ENCODE results near the gene HELT.

The HELT gene

DNA sequence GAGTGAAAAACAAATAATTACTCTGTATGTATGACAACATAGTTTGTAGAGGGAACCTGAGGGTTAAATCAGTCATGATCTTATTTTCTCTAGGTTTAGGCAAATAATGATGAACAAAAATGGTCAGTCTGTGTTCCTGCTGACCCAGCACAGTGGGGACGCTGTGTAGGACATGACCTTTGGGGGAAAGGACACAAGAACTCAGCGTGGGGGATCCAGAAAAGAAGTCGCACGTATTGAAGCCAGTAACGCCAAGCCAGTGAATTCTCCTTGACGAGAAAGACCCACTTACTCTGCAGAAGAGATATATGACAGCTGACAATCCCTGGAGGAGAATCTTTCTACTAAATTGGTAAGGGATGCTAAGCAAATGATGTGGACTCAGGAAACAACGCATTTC is 36.6 kb downstream of the HELT start:
- no peaks in the 10 kb centered on the region for H3K36me3 ChIP-seq (ENCODE audit: control insufficient read depth in 5 of 5, insufficient read depth in 5 of 5, low read length in 5 of 5)
- H3K27me3 ChIP-seq (ENCODE audit: control insufficient read depth in 5 of 5, insufficient read depth in 4 of 5, low read length in 5 of 5) = peaks cover 0 to 5% (median 0%) of the 10 kb centered on the region in 5 donors
- H3K4me1 ChIP-seq (ENCODE audit: control insufficient read depth in 5 of 5, insufficient read depth in 5 of 5, low read length in 5 of 5) = no peaks in the 10 kb centered on the region
- no peak overlapping the region for H3K9ac ChIP-seq (ENCODE audit: low read length in 5 of 5)
- H3K9me3 ChIP-seq (ENCODE audit: control insufficient read depth in 5 of 5, low read length in 5 of 5) = no peaks in the 10 kb centered on the region
- no peak overlapping the region for H3K4me3 ChIP-seq (ENCODE audit: low read depth in 1 of 5, low read length in 5 of 5)
- H3K27ac ChIP-seq (ENCODE audit: low read depth, low read length) = no peak overlapping the region

DNA sequence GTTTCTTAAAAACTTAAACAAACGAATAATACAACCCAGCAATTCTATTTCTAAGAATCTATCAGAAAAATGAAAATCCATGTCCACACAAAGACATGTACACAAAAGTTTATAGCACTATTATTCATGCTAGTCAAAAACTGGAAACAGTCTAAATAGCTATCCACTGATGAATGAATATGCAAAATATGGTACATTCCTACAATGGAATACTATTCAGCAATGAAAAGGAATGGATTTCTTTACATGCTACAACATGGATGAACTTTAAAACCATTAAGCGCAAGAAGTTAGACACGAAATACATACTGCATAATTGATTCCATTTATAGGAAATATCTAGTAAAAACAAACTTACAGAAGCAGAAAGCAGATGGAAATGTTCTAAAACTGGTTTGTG is 43.3 kb downstream of the HELT start:
- Histone ChIP-seq H3K4me3 (ENCODE audit: low read depth in 1 of 5, low read length in 5 of 5) (no peak overlapping the region), H3K36me3 (ENCODE audit: control insufficient read depth in 5 of 5, insufficient read depth in 5 of 5, low read length in 5 of 5) (no peaks in the 10 kb centered on the region), H3K27ac (ENCODE audit: low read depth, low read length) (no peak overlapping the region), H3K27me3 (ENCODE audit: control insufficient read depth in 5 of 5, insufficient read depth in 4 of 5, low read length in 5 of 5) (no peaks in the 10 kb centered on the region), H3K9ac (ENCODE audit: low read length in 5 of 5) (no peak overlapping the region), H3K4me1 (ENCODE audit: control insufficient read depth in 5 of 5, insufficient read depth in 5 of 5, low read length in 5 of 5) (no peaks in the 10 kb centered on the region), H3K9me3 (ENCODE audit: control insufficient read depth in 5 of 5, low read length in 5 of 5) (peaks cover 0 to 3% (median 0%) of the 10 kb centered on the region in 5 donors)

DNA sequence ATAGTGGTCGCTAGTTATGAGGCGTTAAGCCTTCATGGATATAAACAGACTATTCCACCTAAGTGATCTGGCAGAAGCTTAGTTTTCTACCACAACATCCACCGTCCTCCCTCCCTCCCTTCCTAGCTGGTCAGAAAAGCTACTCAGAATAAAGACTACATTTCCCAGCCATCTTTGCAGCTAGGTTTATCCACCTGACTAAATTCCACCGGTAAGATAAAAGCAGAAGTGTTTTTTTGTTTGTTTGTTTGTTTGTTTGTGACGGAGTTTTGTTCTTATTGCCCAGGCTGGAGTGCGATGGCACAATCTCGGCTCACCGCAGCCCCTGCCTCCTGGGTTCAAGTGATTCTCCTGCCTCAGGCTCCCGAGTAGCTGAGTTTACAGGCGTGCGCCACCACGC is 44.3 kb downstream of the HELT start:
- H3K36me3 ChIP-seq (ENCODE audit: control insufficient read depth in 5 of 5, insufficient read depth in 5 of 5, low read length in 5 of 5) = no peaks in the 10 kb centered on the region
- H3K4me3 ChIP-seq (ENCODE audit: low read depth in 1 of 5, low read length in 5 of 5) = no peak overlapping the region
- no peaks in the 10 kb centered on the region for H3K27me3 ChIP-seq (ENCODE audit: control insufficient read depth in 5 of 5, insufficient read depth in 4 of 5, low read length in 5 of 5)

DNA sequence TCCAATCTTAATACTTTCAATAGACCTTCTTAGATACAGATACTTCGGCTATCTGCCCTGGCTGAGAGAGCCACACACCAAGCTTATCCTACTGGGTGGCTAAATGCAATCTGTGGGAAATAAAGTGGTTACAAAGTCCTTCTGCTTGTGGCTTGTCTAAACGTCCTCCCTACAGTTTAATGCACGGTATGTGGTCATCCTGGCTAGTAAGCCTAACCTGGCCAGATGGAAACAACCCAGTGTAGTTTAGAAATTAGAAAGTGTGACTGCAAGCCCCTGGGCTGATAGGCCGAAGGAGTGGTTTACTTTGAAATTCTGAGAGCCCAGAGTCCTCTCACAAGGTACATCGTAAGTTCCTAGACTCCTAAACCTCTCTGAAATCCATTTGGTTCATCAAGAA is 47.9 kb downstream of the HELT start:
- H3K9ac ChIP-seq (ENCODE audit: low read length in 5 of 5) = no peak overlapping the region
- no peaks in the 10 kb centered on the region for H3K27me3 ChIP-seq (ENCODE audit: control insufficient read depth in 5 of 5, insufficient read depth in 4 of 5, low read length in 5 of 5)
- H3K27ac ChIP-seq (ENCODE audit: low read depth, low read length) = no peak overlapping the region
- H3K4me1 ChIP-seq (ENCODE audit: control insufficient read depth in 5 of 5, insufficient read depth in 5 of 5, low read length in 5 of 5) = peaks cover 0 to 2% (median 0%) of the 10 kb centered on the region in 5 donors
- H3K36me3 ChIP-seq (ENCODE audit: control insufficient read depth in 5 of 5, insufficient read depth in 5 of 5, low read length in 5 of 5) = no peaks in the 10 kb centered on the region
- no peak overlapping the region for H3K4me3 ChIP-seq (ENCODE audit: low read depth in 1 of 5, low read length in 5 of 5)
- H3K9me3 ChIP-seq (ENCODE audit: control insufficient read depth in 5 of 5, low read length in 5 of 5) = peaks cover 0 to 3% (median 0%) of the 10 kb centered on the region in 5 donors

More for the DNA sequence above, 44.3 kb downstream of the HELT start:
- Histone ChIP-seq H3K9ac (ENCODE audit: low read length in 5 of 5) (no peak overlapping the region), H3K27ac (ENCODE audit: low read depth, low read length) (no peak overlapping the region), H3K4me1 (ENCODE audit: control insufficient read depth in 5 of 5, insufficient read depth in 5 of 5, low read length in 5 of 5) (no peaks in the 10 kb centered on the region), H3K9me3 (ENCODE audit: control insufficient read depth in 5 of 5, low read length in 5 of 5) (peaks cover 0 to 3% (median 0%) of the 10 kb centered on the region in 5 donors)

DNA sequence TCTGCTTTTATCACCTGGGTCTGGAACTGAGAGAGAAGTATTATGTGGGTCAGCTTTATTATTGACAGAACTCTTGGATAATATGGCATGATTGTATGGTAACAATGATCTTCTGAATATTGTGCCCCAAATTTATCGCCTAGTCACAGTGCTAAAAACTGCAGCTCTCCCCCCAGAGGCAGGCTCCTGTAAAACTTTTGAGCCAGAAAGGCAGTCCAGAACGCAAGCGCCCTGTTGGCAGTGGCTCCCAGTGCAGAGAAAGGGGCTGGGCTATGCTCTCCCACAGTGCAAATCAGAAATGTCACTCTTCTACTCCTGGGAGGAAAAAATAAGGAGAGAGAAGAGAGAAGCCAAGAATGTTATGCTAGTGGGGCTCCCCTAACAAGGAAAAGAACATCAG is 50.5 kb downstream of the HELT start:
- no peaks in the 10 kb centered on the region for H3K36me3 ChIP-seq (ENCODE audit: control insufficient read depth in 5 of 5, insufficient read depth in 5 of 5, low read length in 5 of 5)
- H3K27me3 ChIP-seq (ENCODE audit: control insufficient read depth in 5 of 5, insufficient read depth in 4 of 5, low read length in 5 of 5) = no peaks in the 10 kb centered on the region
- H3K9me3 ChIP-seq (ENCODE audit: control insufficient read depth in 5 of 5, low read length in 5 of 5) = no peaks in the 10 kb centered on the region
- no peak overlapping the region for H3K27ac ChIP-seq (ENCODE audit: low read depth, low read length)
- H3K4me1 ChIP-seq (ENCODE audit: control insufficient read depth in 5 of 5, insufficient read depth in 5 of 5, low read length in 5 of 5) = peaks cover 0 to 2% (median 0%) of the 10 kb centered on the region in 5 donors
- H3K4me3 ChIP-seq (ENCODE audit: low read depth in 1 of 5, low read length in 5 of 5) = no peak overlapping the region
- H3K9ac ChIP-seq (ENCODE audit: low read length in 5 of 5) = no peak overlapping the region

Data from subcutaneous abdominal adipose tissue (tissue), 5 donors.